ENCODE results near the gene DDX5. TPM values are rescaled to one million over a fixed set of nuclear protein-coding genes. Genes with fewer than 3 reads are reported as not detected.
A peak's percentile ranks its signal among the peaks of the same experiment; 100 is the strongest.

The DDX5 gene
- 729 and 758 TPM in 2 replicates for total RNA-seq (ENCODE audit: low replicate concordance)
- long read RNA-seq, transcript DDX5-215 (12 exons, 3,558 nt) = minor isoform, 14 of 3,351 reads
- long read RNA-seq, transcript DDX5-201 (13 exons, 2,554 nt) = major isoform, 2,976 of 3,351 reads
- long read RNA-seq, partial matches to known transcripts = 198 of 3,351 reads
- long read RNA-seq, other reads (novel, unspliced or antisense) = 157 of 3,351 reads

GRCh38 chr17:64506201-64506575 is at the start of gene DDX5:
Gene DDX5, minus strand, starts transcription at chr17:64506289. Its CDS starts 170 bp downstream, at chr17:64506119.
- Mint-ChIP-seq H3K27ac (peak within 1 kb of the TSS; percentile 100), H3K27me3 (peaks cover 12% of the 10 kb centered on the region), H3K9me3 (no peaks in the 10 kb centered on the region), H3K4me3 (peak within 1 kb of the TSS; percentile 98), H3K4me1 (ENCODE audit: unreplicated experiment) (peaks cover 30% of the 10 kb centered on the region), H3K36me3 (peaks cover 63% of the 10 kb centered on the region)
- no peak for TF ChIP-seq CTCF (conservative IDR thresholded peaks at IDR 0.05)
- DNase-seq (ENCODE audit: extremely low spot score, unreplicated experiment) = peak; percentile 98

GRCh38 chr17:64555281-64555680 is 49.2 kb upstream of the DDX5 start:
- no peak for TF ChIP-seq CTCF (conservative IDR thresholded peaks at IDR 0.05)
- Mint-ChIP-seq H3K9me3 (no peaks in the 10 kb centered on the region), H3K4me1 (ENCODE audit: unreplicated experiment) (no peaks in the 10 kb centered on the region), H3K27ac (no peak overlapping the region), H3K27me3 (no peaks in the 10 kb centered on the region), H3K36me3 (peaks cover 14% of the 10 kb centered on the region), H3K4me3 (no peak overlapping the region)
- DNase-seq (ENCODE audit: extremely low spot score, unreplicated experiment) = no peak

- H3K4me3 Mint-ChIP-seq = no peak overlapping the region
- no peaks in the 10 kb centered on the region for H3K27me3 Mint-ChIP-seq
- no peak for DNase-seq (ENCODE audit: extremely low spot score, unreplicated experiment)
- TF ChIP-seq CTCF (conservative IDR thresholded peaks at IDR 0.05) = no peak
- no peak overlapping the region for H3K27ac Mint-ChIP-seq
- H3K9me3 Mint-ChIP-seq = no peaks in the 10 kb centered on the region
- H3K36me3 Mint-ChIP-seq = peaks cover 12% of the 10 kb centered on the region
- H3K4me1 Mint-ChIP-seq (ENCODE audit: unreplicated experiment) = no peaks in the 10 kb centered on the region
Measured at GRCh38 chr17:64554028-64554637, 48.0 kb upstream of the DDX5 start.

GRCh38 chr17:64551461-64551860 is 45.4 kb upstream of the DDX5 start:
- Mint-ChIP-seq H3K27me3 (no peaks in the 10 kb centered on the region), H3K36me3 (peaks cover 12% of the 10 kb centered on the region), H3K4me1 (ENCODE audit: unreplicated experiment) (no peaks in the 10 kb centered on the region), H3K27ac (no peak overlapping the region), H3K4me3 (no peak overlapping the region), H3K9me3 (no peaks in the 10 kb centered on the region)
- no peak for TF ChIP-seq CTCF (conservative IDR thresholded peaks at IDR 0.05)
- DNase-seq (ENCODE audit: extremely low spot score, unreplicated experiment) = no peak

GRCh38 chr17:64547319-64547718 is 41.2 kb upstream of the DDX5 start:
- no peak for DNase-seq (ENCODE audit: extremely low spot score, unreplicated experiment)
- no peak for TF ChIP-seq CTCF (conservative IDR thresholded peaks at IDR 0.05)
- Mint-ChIP-seq H3K9me3 (no peaks in the 10 kb centered on the region), H3K4me1 (ENCODE audit: unreplicated experiment) (no peaks in the 10 kb centered on the region), H3K4me3 (no peak overlapping the region), H3K27me3 (no peaks in the 10 kb centered on the region), H3K27ac (no peak overlapping the region), H3K36me3 (peaks cover 16% of the 10 kb centered on the region)
